ENCODE results near the gene SMC1A. TPM values are rescaled to one million over a fixed set of nuclear protein-coding genes. Genes with fewer than 3 reads are reported as not detected.
"Not testable (repeated sequence)": the region's sequence is repeated elsewhere in the genome, so short reads cannot be mapped to it uniquely, and the experiment has no call there.

SMC1A gene
- total RNA-seq, 2 experiments from 2014 or later, result 154 to 157 TPM

DNA sequence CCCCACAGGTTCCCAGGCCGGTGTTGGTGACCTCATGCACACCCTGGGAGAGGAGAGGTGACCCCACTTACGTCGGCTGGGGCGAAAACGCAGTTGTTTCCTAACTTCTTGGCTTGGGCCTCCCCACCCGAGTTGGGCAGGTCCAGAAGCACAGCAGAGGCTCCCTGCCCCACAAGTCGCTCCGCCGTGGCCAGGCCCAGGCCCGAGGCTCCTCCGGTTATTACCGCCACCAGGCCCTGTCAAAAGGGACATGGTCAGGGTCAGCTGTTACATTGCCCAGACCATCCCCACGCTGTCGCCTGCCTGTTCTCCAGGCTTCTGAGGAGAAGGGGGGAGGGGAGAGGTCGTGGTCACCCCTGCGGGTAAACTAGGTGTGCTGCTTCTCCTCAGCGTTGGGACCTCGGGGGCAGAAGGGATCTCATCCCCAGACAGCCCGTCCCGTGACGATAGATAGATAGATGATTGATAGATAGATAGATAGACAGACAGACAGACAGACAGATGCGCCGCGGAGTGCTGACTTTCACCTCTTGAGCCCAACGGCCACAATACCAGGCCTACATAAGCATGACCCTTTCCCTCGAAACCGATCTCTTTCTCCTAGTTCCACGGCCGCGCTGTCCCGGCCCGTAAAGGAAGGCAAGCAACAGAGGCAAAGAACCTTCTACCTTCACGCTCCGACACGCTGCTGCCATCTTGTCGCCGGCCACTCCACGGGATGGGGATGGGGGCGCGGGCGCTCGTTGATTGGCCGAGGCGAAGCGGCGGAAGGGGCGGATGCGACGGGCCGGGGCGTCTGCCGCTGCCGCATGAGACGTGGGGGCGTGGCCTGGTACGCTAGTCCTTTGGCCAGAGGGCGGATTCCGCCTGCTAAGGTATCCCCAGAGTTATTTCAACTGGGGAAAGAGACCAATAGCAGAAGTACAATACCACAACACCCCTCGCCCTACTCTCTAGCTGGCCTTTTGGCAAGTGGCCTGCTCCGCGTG lies 11.5 kb upstream of the SMC1A start, which contains the start of gene HSD17B10:
TSS of gene HSD17B10 (minus strand) at position 720 of the 989 bp plus-strand sequence. CDS start at position 695, 25 bp downstream.
- CTCF ChIA-PET, result interaction anchor here (0.6 kb wide), 1 partner anchor 9 kb away, joined by 3 read pairs; no protein-coding TSS in a partner anchor
- POLR2A ChIA-PET, result no interaction called here

GRCh38 chrX:53430231-53430630 lies 7.8 kb upstream of the SMC1A start:
- ChIA-PET CTCF (no interaction called here), POLR2A (no interaction called here)

DNA sequence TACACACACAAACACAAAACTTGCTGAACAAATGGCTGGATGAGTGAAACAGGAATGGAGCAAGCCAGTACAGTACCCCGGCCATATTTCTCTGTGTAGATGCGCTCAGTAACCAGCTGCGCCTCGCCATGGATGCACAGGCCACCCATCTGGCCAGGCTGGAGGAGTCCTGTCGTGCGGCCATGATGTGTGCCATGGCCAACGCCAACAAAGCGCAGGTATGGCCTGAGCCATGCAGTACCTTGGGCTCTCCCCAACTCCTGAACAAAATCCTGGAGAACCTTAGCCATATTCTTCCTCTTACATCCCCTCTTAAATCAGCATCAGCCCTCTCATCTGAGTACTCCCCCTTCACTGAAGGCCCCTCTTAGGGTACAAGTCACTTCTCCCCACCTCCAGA lies 7.3 kb upstream of the SMC1A start:
- POLR2A ChIA-PET, result no interaction called here
- CTCF ChIA-PET, result interaction anchor here (1.1 kb wide), 1 partner anchor 112 kb away, joined by 3 read pairs; no protein-coding TSS in a partner anchor

GRCh38 chrX:53422861-53423306 lies 430 bp upstream of the SMC1A start, which contains the start of gene RIBC1:
Gene RIBC1 (plus strand): TSS chrX:53422873. CDS start chrX:53426277, 3,404 bp downstream.
- ChIA-PET POLR2A (interaction anchor here (0.8 to 2.0 kb wide), 3 partner anchors 13 to 341 kb away, joined by 3 to 14 read pairs (median 4); partner anchors contain the start of gene TSPYL2), CTCF (interaction anchor here (2.3 kb wide), 1 partner anchor 59 kb away, joined by 6 read pairs; no protein-coding TSS in a partner anchor)

GRCh38 chrX:53421772-53422085 lies 725 bp downstream of the SMC1A start:
- ChIA-PET CTCF (no interaction called here), POLR2A (interaction anchor here (0.5 to 2.0 kb wide), 2 partner anchors 14 to 18 kb away, joined by 9 to 14 read pairs; no protein-coding TSS in a partner anchor)

DNA sequence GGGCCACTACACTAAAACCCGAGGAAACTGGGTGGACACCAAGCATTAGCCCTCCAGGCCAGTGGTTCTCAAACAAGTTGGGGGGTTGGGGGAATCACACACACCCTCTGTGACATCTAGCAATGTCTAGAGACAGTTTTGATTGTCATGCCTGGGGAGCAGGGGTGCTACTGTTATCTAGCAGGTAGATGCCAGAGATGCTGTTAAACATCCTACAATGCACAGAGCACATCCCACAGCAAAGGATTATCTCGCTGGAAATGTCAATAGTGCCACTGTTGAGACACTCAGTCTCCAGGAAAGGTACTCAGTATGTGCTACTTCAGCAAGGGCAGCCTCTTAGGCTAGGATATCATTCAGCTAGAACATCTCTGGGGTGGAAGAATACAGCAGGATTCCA lies 1.3 kb downstream of the SMC1A start:
- POLR2A ChIA-PET, result no interaction called here

DNA sequence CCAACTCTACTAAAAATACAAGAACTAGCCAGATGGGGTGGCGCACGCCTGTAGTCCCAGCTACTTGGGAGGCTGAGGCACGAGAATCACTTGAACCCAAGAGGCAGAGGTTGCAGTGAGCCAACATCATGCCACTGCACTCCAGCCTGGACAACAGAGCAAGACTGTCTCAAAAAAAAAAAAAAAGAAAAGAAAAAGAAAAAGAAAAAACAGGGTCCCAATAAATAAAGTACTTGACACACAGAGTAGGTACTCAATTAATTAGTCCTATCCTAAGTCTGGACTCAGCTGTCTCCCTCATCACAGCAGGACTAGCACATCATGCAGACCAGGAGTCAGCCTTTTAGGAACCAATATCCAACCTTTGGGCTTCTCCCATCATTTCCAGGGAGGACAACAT lies 2.1 kb downstream of the SMC1A start:
- POLR2A ChIA-PET, result not testable (repeated sequence)
- CTCF ChIA-PET, result interaction anchor here (1.0 kb wide), 1 partner anchor 16 kb away, joined by 3 read pairs; no protein-coding TSS in a partner anchor

More for the DNA sequence above, 1.3 kb downstream of the SMC1A start:
- CTCF ChIA-PET, result no interaction called here

DNA sequence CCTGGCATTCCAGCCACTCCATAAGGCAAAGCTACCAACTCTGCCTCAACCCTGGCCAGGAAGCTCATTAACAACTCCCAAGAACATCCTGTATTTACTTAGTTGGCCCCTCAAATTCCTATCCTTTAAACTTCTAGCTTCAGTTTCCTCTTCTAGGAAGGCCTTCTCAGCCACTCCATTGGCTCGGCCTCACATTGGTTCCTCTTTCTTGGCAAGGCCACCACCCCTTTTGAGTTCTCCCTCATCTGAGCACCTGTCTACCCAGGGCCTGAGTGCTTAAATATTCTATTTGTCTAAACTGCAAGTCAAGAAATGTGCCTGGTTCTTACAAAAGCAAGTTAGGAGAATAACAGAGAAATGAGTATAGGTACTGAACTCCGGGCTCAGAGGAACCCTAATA lies 10.0 kb downstream of the SMC1A start:
- POLR2A ChIA-PET, result no interaction called here
- CTCF ChIA-PET, result no interaction called here

DNA sequence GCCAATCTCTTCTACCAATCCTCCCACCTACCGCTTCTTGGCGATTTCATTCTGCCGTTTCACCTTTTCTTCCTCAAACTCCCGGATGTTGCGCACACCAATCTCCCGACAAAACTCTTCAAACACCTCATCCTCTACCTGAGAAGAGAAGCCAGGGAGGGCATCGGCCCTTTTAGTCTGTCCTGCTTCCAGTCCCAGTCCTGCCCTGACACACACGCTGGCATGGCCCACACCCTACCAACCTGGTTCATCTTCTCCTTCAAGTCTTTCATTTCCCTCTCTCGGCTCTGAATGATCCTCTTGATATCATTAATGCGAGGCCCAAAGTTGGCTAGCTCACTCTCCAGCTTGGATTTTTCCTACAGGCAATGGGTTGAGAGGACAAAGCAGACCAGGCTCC lies 18.9 kb downstream of the SMC1A start:
- POLR2A ChIA-PET, result interaction anchor here (0.7 kb wide), 1 partner anchor 18 kb away, joined by 9 read pairs; no protein-coding TSS in a partner anchor
- CTCF ChIA-PET, result no interaction called here

DNA sequence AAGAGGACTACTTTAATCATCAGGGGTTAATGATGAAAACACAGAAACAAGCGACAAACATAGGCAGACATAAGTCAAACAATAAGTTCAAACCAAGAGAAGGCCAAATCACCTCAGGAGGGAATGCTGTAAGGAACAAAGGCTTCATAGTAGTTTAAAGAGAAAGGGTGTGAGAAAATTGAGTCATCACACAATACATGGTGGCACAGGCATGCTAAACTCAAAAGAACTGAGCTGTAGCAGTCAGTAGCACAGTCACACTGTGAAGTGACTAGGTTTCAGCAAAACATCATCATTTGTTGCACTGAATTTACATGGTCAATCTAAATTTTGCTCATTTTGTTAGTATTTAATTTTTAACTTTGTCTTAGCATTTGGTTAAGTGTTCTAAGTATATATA lies 24.2 kb downstream of the SMC1A start:
- ChIA-PET POLR2A (no interaction called here), CTCF (no interaction called here)

- ChIA-PET CTCF (interaction anchor here (1.0 kb wide), 1 partner anchor 83 kb away, joined by 3 read pairs; no protein-coding TSS in a partner anchor), POLR2A (no interaction called here)
Measured at GRCh38 chrX:53395605-53396298, 26.7 kb downstream of the SMC1A start.

DNA sequence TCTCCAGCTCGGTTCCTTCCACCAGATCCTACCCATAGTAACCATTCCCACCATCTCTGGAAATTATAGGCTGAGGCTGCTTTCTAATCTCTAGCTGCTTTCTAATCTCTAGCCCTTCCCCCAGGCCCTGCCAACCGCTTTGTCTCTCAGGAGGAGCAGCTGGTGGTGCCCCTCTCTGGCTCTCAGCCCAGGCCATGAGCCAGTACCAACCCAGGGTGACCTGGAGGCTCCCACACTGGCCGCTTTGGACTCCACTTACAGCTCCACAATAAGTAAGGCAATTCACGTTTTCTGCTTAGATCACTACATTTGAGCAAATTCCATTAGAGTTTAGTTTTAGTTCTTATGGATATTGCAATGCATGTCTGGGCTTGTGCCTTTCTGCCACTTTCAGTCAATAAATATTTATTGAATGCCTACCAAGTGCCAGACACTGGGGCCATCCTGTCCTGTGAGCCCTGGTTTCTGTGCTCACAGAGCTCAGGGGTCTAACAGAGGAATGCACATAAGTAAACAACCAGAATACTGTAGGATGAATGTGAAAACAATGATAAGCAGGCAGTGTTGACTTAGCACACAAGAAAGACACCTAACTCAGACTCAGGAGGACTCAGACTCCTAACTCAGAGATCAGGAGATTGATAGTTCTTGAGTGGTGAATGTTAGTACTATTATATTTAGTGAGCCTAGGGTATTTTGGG lies 38.9 kb downstream of the SMC1A start:
- ChIA-PET POLR2A (no interaction called here), CTCF (interaction anchor here (0.6 to 0.8 kb wide), 2 partner anchors 9 to 22 kb away, joined by 3 read pairs; no protein-coding TSS in a partner anchor)

DNA sequence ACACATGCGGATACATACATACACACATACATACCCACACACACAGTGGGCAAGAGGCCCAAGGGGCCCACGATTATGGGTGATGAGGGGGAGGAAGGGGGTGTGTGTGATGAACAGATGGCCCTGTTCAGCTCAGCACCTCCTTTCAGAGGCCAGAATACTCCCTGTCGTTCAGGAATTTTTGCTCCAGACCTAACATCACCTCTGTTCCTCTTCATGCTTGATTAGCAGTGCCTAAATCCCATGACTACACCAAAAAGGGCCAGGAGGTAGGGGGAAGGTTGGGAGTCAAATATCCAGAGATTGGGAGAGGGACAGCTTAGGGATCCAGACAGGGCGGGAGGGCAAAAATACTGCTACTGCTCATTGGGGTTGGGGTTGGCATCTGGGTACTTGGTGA lies 42.7 kb downstream of the SMC1A start:
- POLR2A ChIA-PET, result no interaction called here
- CTCF ChIA-PET, result no interaction called here

GRCh38 chrX:53379008-53379710 lies 43.3 kb downstream of the SMC1A start:
- ChIA-PET POLR2A (interaction anchor here (0.6 kb wide), 1 partner anchor 307 kb away, joined by 4 read pairs; no protein-coding TSS in a partner anchor), CTCF (interaction anchor here (0.6 kb wide), 1 partner anchor 172 kb away, joined by 4 read pairs; no protein-coding TSS in a partner anchor)

DNA sequence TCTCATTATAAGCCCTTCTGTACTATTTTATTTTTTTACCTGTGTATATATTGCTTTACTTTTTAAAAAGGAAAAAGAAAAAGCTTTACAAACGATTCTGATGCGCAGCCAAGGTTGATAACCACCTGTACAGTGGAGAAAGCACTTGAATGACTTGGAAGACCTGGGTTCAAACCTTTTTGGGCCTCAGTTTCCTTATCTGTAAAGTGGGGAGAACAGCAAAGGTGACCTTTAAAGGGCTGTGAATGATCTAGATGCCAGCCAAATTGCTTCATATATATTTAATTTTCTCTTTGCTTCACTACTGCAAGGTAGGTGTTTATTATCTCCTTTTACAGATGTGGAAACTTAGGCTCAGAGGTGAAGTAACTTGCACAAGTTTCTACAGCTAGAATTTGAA lies 45.0 kb downstream of the SMC1A start:
- ChIA-PET CTCF (no interaction called here), POLR2A (no interaction called here)

DNA sequence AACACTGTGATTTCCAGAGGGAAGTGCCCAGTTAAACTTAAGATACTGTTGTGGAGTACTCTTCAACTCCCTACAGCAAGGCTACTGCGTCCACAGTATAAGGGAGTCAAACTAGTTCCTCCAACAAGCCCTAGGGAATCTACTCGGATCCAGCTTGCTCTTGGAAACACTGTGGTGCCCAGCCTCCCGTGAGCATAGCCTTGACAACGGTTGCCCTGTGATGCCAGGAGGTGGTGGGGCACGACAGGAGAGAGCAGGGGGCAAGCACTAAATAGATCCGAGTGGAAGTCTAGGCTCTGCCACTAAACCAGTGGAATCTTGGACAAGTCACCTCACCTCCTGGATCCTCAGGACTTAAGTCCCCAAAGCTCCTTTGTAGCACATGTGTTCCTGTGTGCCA lies 45.6 kb downstream of the SMC1A start:
- ChIA-PET POLR2A (no interaction called here), CTCF (no interaction called here)

DNA sequence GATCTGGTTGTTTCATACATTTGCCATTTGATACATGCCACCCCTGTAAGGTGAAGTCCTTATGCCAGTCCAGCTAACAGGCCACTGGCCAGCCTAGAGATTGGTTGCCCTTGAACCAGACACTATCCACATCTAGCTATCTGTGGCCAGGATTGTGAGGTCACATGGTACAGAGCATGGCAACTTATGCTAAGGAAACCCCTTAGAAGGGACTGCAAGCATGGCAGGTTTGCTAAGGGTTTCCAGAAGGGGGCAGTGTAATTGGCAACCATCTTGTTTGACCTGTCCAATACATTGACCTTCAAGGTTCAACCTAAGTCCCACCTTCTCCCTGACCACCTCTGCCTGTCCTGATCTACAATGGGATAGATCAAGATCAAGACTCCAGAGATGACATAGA lies 47.5 kb downstream of the SMC1A start:
- CTCF ChIA-PET, result interaction anchor here (1.0 kb wide), 1 partner anchor 8 kb away, joined by 3 read pairs; no protein-coding TSS in a partner anchor
- POLR2A ChIA-PET, result no interaction called here

GRCh38 chrX:53374222-53374820 lies 48.1 kb downstream of the SMC1A start:
- ChIA-PET POLR2A (no interaction called here), CTCF (interaction anchor here (1.0 kb wide), 1 partner anchor 9 kb away, joined by 3 read pairs; no protein-coding TSS in a partner anchor)
